ENCODE data around the gene NUBP2. TPM values are rescaled to one million over a fixed set of nuclear protein-coding genes. Genes with fewer than 3 reads are reported as not detected.

Gene NUBP2
- total and polyA plus RNA-seq, 2 donors (not counting 3 experiments of a cell fraction or from before 2014, with no cell fraction given): 55.0 to 69.6 TPM

DNA sequence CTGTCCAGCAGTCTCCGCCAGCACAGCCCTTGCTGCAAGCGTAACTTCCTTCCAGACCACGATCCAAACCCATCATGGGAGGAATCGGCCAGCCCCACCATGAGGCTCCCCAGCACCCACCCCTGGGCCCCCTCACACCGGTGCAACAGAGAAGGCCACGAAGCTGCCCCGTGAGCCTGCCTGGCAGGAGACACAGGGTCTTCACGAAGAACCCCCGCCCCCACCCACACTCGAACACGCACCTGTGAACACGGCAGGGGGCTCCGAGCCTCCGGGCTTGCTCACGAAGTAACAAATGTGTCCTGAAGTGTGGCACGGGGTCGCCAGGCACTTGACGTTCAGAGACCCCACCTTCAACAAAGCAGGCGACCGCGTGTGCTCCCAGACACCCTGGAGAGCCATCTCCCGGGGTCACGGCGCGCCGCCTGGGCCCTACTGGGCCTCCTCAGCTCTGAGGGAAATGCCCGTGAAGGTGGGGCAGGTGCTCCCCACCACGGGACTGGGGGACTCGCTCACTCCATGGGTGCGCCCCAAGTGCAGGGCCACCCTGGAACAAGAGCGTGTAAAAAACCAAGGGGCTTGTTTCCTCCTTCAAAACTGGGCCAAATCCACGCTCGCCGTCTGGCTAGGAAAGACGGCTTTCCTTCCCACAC lies 36.2 kb downstream of the NUBP2 start:
- Histone ChIP-seq H3K4me3 (replicated peaks in 1 of 3; ENCODE audit: insufficient read depth in 1 of 3, low read depth in 1 of 3, low read length in 3 of 3) (no peak overlapping the region), H3K9ac (replicated peaks; ENCODE audit: extremely low read depth, insufficient read depth, low read length) (no peak overlapping the region), H3K9me1 (replicated peaks; ENCODE audit: control insufficient read depth, extremely low read depth, insufficient read depth, low read length) (no peaks in the 10 kb centered on the region), H3K79me2 (ENCODE audit: control insufficient read depth, insufficient read depth, low read length) (no peaks in the 10 kb centered on the region), H3K27me3 (ENCODE audit: control insufficient read depth in 2 of 2, insufficient read depth in 2 of 2, low read length in 2 of 2) (no peaks in the 10 kb centered on the region), H3K36me3 (ENCODE audit: control insufficient read depth in 2 of 2, extremely low read depth in 1 of 2, insufficient read depth in 2 of 2, low read length in 2 of 2) (peaks cover 0 to 36% of the 10 kb centered on the region in 2 experiments), H4K20me1 (replicated peaks; ENCODE audit: control insufficient read depth, extremely low read depth, insufficient read depth, low read length) (no peaks in the 10 kb centered on the region), H3K27ac (ENCODE audit: insufficient read depth, low read depth, low read length) (no peak overlapping the region), H2AFZ (ENCODE audit: low read depth, low read length) (no peak overlapping the region), H3K4me2 (ENCODE audit: insufficient read depth, low read length) (no peak overlapping the region), H3K9me3 (replicated peaks; ENCODE audit: control insufficient read depth, insufficient read depth, low read length) (no peaks in the 10 kb centered on the region), H3K4me1 (ENCODE audit: control insufficient read depth, extremely low read depth, insufficient read depth, low read length) (no peaks in the 10 kb centered on the region)
- intact Hi-C loops (cut with micrococcal nuclease) (no loop called here), dilution Hi-C loops (cut with MboI; ENCODE audit: extremely low pct_ligation_motif_present, low sequenced_read_pairs) (no loop called here)
- DNase-seq (ENCODE audit: low read depth, low spot score) (no peak), FAIRE-seq (no peak)
- ChIA-PET CTCF (no interaction called here), POLR2A (no interaction called here)
- BruUV-seq (replicated peaks): no TSS peak
- TF ChIP-seq MAX (IDR thresholded peaks at IDR 0.05; ENCODE audit: insufficient read depth, insufficient read length): no peak
- no peak for TF ChIP-seq CTCF (IDR thresholded peaks at IDR 0.05; ENCODE audit: extremely low read depth in 1 of 2, insufficient read depth in 1 of 2, low read depth in 1 of 2, low read length in 2 of 2)
- no peak for TF ChIP-seq POLR2AphosphoS5 (IDR thresholded peaks at IDR 0.05; ENCODE audit: insufficient read depth, low read depth, low read length)
- TF ChIP-seq JUN (IDR thresholded peaks at IDR 0.05; ENCODE audit: borderline replicate concordance, insufficient read depth, insufficient read length, low read depth): no peak
- no peak for TF ChIP-seq POLR2A (IDR thresholded peaks at IDR 0.05; ENCODE audit: low read depth, low read length)
- no peak for TF ChIP-seq FOS (IDR thresholded peaks at IDR 0.05; ENCODE audit: borderline replicate concordance, insufficient read depth, low read length)
- TF ChIP-seq EZH2 (IDR thresholded peaks at IDR 0.05; ENCODE audit: borderline replicate concordance, low read depth, low read length, severe bottlenecking): no peak
